HG02759 (cell line): ENCODE data around the gene C2orf92.

ENCODE experiments used
- ATAC-seq: cut with Tn5 transposase; IDR thresholded peaks from one replicate; pipeline ENCODE4 v1.9.1; 2021; ENCODE audit warnings: mild to moderate bottlenecking, moderate library complexity; ENCODE audit not compliant: unreplicated experiment

Gene C2orf92

DNA sequence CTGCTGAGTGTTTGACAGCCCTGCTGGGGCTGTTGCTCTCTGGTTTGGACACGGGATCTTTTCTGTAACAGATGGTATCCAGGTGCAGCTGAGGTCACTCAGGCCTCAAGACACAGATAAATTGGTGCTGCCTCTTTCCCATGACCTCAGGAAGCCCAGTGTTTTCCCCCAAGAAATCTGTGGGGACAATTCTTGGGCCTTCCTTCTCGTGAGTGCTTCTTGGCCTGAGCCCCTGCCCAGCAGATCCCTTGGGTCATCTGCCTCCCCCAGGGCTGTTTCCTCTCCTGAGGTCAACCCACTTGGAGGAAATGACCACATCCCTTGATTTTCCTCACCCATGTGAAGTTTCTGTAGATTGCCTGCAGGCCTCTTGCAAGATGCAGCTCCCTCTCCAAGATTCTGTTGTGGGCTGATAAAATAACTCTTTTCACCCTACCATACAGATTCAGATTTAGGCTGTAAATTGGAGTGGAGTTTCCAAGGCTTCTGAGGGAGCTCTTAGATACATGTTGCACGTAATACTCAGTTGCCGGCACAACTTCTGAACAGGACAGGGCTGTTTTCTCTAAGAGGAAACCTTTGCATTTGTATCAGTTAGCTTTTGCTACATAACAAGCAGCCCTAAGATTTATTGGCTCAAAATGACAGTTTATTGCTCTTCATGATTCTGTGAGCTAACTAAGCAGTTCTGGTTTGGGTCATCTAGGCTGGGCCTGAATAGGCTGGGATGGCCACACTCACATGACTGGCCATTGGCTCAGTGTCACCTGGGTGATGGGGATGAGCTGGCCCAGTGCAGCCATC is 57.0 kb downstream of the C2orf92 start:
- ATAC-seq: no peak

DNA sequence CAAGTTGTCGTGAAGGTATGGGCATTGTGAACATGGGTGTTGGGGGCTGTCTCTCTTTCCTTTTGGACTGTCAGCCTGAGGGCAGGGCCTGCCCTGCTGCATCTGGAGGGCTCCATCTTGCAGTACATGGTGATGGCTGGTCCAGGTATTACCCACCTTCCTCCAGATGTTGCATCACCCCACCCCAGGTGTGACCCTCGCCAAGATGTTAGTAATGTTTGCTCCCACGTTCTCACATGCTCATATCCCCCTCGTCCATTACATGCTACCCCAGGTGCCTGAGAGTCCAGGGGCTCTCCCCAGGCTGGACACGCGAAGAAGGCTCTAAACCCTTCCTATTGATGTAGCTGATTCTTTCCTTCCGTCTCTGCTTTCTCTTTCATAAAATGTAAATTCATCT is 57.8 kb downstream of the C2orf92 start:
- no peak for ATAC-seq

DNA sequence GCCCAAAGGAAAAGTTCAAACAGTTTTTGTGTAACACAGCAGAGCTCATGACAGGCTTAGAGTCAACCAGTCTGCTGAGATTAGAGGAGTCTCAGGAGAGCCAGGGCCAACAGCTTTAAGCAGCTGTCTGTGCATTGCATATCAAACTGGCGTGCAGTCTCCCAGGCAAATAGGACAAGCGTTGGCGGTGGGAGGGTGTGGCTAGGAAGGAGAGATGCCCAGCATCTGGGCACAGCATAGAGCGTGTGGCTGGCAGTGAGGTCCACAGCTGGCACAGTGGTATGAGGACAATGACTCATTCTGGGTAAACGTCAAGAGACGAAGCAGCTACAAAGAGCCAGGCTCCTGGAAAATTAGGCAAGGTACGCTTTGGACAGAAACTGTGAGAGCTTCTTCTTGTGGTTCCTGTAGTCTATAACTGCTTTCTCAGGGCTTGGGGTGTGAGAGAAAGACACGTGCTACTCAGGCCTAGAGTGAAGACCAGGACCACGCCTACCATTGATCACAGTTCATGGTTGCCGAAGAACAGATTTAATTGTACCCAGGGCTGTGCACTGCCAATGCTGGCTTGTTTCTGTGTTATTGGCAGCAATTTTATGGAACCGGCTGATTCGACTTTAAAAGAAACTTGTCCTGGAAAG is 58.7 kb downstream of the C2orf92 start:
- no peak for ATAC-seq

- no peak for ATAC-seq
Measured at GRCh38 chr2:97730245-97730644, 60.7 kb downstream of the C2orf92 start.

DNA sequence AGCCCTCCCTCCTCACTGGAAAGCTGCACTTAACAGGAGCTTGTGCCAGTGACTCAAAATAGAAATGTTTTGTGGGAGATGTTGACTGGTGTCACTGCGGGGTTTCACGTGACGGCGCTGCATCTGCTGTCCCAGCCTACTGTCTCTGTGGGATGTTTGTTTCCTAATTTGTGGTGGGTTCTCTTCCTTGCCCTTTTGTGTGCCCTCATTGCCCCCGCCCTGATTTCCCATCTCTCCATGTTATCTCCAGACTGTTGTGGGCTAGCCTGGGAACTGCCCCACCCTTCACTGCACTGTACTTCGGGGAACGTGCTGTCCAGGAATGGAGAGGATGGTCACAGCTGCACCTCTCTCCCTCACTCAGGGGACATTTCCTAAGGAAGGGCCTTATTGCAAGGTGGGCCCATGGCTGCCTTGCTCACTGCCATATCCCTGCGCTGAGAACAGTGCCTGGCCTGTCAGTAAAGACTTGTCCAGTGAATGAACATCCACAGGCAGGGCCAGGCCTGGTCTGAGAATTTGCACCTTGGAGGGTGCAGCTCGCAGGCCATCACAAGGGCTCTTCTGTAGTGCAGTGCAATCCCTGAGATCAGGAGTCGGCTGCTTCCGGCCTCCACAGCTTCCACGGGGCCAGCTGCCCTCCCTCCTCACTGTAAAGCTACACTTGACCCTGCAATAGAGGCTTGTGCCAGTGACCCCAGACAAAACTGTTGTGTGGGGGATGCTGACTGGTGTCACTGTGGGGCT is 61.9 kb downstream of the C2orf92 start:
- no peak for ATAC-seq

GRCh38 chr2:97732436-97733340 is 63.2 kb downstream of the C2orf92 start:
- no peak for ATAC-seq

DNA sequence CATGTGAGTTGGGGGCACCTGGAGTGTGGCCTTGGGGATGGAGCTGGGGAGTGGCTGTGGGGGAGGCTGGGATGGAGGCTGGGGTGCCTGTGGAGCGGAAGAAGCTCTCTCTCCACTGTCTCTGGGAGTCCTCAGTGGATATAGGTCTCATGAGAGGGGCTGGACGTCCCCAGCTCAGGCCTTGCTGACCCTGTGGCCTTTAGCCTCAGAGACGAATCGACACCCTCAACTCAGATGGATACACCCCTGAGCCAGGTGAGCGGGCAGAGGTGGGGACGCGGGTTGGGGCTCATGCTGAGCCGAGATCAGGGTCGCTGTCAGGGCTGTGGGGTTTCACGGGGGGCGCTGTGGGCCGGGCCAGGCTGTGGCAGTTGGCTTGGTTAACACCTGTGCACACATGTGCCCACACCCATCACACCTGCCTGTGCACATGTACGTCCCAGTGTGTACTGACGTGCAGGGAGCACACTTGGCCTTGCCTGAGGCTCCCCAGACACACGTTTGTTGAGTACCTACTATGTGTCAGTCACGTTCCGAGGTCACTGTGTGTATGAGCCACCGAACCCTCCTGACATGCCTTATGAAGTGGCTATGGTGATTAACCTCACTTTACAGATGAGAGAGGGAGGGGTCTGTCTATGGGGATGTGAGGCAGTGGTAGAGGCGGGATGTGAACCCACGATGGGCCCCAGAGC is 64.0 kb downstream of the C2orf92 start:
- no peak for ATAC-seq

GRCh38 chr2:97734061-97735051 is 64.8 kb downstream of the C2orf92 start:
- ATAC-seq: no peak

DNA sequence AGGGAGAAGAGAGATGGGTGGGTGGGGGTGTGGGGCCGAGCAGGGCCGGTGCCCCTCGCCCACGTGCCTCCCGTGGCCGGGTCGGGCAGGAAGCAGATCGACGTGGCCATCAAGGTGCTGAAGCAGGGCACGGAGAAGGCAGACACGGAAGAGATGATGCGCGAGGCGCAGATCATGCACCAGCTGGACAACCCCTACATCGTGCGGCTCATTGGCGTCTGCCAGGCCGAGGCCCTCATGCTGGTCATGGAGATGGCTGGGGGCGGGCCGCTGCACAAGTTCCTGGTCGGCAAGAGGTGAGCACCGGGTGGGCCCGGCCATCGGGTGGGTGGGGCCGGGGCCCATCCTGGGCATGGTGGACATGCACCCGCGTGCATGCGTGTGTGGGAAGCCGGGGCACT is 65.6 kb downstream of the C2orf92 start:
- ATAC-seq: no peak

DNA sequence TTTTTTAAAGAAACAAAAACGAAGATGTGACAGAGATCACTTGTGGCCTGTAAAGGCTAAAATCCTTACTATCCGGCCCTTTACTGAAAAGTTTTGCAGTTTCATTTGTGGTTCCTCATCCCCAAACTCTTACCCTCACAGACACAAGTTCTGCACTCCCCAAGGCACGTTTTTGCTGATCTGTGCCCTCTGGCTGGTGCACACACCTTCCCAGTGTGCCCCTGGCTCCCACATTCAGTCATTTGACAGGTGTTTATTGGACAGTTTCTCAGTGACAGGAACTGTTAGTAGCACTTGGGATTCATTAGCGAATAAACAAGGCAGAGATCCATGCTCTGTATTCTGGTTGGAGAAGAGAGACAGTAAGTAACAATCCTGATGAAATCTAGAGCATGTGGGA is 66.7 kb downstream of the C2orf92 start:
- ATAC-seq: no peak

DNA sequence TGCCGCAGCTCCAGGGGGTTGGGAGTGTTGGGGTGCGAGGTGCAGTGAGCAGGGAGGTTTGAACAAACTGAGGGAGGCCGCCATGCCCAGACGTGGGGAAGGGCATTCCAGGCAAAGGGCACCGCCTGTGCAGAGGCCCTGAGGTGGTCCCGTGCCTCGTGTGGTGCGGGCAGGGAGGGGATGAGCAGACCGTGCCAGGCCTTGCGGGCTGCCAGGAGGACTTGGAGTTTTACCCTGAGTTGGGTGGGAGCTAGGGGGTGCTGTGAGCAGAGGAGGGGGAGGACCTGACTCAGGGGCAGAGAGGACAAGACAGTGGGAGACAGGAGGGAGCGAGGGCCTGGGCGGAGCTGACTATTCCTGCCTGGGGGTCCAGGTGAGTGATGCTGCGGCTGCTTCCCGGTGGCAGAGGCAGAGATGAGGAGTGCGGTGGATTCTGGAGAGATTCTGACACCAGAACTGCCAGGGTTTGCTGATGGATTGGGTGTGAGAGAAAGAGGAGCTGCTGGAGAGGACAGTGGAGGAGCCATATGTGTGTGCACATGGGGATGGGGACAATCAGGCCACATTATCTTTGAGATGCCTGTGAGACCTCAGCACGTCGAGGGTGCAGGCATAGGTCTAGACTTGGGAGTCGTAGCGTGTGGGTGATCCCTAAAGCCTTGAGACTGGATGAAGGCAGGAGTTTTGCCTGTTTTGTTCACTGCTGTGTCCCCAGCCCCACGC is 67.3 kb downstream of the C2orf92 start:
- ATAC-seq: no peak

DNA sequence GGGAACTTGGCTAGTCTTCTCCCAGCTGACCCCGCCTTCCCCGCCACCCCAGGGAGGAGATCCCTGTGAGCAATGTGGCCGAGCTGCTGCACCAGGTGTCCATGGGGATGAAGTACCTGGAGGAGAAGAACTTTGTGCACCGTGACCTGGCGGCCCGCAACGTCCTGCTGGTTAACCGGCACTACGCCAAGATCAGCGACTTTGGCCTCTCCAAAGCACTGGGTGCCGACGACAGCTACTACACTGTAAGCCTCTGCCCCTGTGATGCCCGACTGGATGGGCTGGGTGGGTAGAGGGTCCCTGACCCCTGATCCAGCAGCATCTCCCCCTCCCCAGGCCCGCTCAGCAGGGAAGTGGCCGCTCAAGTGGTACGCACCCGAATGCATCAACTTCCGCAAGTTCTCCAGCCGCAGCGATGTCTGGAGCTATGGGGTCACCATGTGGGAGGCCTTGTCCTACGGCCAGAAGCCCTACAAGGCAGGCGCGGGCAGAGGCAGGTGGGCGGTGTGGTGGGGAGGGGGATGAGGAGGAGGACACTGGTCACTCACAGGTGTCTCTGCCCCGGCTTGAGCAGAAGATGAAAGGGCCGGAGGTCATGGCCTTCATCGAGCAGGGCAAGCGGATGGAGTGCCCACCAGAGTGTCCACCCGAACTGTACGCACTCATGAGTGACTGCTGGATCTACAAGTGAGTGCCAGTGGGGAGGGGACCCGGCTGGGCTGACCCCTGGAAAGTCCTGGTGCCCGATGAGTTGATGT is 68.1 kb downstream of the C2orf92 start:
- no peak for ATAC-seq

GRCh38 chr2:97738179-97739019 is 68.9 kb downstream of the C2orf92 start:
- no peak for ATAC-seq

DNA sequence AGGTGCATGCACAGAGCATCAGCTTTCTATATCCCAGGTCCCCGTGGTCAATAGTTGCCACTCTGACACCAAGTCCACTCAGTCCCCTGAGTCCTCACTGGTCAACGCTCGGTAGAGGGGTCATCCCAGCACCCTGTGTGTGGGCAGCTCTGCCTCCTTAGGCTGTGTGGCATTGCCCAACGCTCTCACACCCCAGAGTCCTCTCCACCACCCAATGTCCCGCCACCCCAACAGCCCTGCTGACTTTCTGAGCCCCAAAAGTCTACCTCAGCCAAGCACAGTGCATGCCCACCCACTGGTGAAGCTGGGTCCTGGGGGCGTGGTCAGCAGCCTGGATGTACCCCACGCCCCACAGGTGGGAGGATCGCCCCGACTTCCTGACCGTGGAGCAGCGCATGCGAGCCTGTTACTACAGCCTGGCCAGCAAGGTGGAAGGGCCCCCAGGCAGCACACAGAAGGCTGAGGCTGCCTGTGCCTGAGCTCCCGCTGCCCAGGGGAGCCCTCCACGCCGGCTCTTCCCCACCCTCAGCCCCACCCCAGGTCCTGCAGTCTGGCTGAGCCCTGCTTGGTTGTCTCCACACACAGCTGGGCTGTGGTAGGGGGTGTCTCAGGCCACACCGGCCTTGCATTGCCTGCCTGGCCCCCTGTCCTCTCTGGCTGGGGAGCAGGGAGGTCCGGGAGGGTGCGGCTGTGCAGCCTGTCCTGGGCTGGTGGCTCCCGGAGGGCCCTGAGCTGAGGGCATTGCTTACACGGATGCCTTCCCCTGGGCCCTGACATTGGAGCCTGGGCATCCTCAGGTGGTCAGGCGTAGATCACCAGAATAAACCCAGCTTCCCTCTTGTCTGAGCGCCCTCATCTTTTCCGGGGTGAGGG is 69.7 kb downstream of the C2orf92 start:
- no peak for ATAC-seq

GRCh38 chr2:97739893-97740245 is 70.4 kb downstream of the C2orf92 start:
- ATAC-seq: no peak
